ENCODE results near the gene ABCC3.
"Not testable (repeated sequence)": the region's sequence is repeated elsewhere in the genome, so short reads cannot be mapped to it uniquely, and the experiment has no call there.

ABCC3 gene

DNA sequence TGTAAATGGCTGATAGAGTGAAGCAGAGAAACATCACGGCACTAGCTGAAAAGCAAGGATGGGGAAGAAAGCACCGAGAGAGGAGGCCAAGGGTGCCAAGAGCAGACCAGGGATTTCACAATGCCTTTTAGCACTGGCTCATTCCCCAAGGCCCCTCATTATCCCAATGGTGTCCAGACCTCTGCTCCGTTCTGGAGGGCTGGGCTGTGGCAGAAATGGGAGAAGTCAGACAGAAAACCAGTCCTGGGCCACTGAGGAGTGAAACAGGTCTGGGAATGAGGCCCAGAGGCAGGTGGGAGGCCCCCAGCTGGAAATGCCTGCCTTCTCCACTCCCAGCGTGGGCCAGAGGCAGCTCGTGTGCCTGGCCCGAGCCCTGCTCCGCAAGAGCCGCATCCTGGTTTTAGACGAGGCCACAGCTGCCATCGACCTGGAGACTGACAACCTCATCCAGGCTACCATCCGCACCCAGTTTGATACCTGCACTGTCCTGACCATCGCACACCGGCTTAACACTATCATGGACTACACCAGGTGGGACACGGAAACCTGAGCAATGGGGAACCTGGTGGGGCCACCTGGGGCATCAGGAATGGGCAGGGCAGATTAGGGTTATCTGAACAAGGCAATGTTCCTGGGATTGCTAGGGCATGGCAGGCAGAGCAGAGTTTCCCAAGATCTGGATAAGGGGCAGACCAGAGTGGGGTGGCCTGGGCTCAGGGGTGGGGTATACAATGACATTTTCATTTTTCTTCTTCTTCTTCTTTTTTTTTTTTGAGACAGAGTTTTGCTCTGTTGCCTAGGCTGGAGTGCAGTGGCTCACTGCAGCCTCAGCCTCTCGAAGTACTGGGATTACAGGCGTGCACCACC, 52.8 kb downstream of the ABCC3 start:
- no peak for DNase-seq

DNA sequence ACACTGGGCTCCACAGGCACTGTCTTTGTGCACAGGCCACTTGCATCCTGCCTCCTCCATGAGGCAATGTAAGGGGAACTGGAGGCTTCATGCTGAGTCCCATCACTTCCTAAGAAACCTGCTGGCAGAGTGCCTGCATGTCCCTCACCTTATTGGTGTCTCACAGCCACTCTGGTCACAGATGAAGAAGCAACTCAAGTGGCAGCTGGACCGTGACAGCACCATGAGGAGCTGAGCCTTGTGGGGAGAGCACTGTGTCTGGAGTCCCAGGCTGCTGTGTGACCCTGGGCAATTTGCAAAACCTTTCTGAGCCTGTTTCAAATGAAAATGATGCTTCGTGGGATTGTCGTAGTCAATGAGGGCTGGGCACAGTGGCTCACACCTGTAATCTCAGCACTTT, 53.6 kb downstream of the ABCC3 start:
- DNase-seq, result no peak

DNA sequence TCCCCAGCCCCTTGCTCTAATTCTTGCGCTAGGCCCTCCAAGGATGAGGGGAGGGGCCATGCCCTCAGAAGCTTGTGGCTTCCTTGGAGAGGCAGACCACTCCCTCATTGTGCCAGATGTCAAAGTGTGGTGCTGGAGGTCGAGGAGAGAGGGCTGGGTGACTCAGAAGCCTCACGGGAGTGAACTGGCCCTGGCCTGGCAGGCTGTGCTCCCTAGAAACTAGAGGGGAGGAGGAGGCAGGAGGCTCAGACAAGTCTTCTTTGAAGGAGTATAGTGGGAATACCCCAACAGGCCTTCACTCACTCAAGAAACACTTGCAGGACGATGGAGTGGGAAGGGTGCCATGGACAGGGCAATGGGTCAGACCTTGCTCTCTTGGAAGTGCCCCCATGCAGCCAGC, 54.6 kb downstream of the ABCC3 start:
- DNase-seq, result no peak

DNA sequence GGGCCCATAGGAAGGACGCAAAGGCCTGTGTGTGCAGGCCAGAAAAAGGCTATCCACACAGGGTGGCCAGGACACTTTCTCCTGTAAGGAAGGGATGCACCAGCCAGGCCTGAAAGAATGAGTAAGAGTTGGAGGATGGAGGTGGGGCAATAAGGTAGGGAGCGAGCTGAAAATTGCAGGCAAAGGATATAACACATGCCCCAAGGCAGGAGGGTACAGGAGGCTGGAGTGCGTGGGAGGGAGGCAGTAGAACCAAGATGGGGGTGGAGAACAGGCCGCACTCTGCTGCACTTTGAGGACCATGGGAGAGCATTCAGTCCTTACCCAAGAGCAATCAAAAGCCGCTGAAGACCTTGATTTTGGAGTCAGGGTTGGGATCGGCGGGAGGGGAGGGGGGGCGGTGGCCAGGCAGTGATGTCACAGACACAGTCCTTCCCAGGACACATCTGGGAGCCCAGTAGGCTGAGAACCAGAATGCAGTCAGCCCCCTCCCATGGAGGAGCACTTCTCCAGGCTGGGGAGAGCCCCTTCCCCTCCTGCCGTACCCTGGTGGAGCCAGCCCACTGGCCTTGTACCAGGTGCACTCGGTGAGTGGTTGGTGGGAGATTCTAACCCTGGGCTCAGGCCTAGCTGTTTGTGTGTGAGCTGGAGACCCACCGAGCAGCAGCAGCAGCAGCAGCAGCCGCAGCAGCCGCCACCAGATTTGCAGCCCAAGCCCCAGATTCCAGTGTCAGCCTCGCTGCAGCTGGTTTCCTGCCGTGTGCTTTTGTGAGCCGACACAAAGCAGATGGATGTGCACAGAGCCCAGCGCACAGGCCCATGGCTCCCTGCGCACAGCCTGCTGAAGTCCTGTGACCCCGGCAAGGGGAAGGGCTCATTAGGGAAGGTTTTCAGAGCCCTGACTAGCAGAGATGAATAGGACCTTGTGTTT, 55.5 kb downstream of the ABCC3 start:
- no peak for DNase-seq

DNA sequence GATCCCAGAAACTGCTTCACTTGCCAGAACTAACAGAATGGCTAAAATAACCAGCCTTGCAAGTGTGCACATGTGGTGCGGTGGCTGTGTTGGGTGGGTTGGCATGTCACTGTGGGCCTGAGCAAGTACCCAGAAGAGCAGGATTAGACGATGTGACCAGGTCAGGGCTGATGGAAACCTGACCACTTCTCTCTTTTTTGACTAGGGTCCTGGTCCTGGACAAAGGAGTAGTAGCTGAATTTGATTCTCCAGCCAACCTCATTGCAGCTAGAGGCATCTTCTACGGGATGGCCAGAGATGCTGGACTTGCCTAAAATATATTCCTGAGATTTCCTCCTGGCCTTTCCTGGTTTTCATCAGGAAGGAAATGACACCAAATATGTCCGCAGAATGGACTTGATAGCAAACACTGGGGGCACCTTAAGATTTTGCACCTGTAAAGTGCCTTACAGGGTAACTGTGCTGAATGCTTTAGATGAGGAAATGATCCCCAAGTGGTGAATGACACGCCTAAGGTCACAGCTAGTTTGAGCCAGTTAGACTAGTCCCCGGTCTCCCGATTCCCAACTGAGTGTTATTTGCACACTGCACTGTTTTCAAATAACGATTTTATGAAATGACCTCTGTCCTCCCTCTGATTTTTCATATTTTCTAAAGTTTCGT, 56.3 kb downstream of the ABCC3 start:
- DNase-seq, result no peak

DNA sequence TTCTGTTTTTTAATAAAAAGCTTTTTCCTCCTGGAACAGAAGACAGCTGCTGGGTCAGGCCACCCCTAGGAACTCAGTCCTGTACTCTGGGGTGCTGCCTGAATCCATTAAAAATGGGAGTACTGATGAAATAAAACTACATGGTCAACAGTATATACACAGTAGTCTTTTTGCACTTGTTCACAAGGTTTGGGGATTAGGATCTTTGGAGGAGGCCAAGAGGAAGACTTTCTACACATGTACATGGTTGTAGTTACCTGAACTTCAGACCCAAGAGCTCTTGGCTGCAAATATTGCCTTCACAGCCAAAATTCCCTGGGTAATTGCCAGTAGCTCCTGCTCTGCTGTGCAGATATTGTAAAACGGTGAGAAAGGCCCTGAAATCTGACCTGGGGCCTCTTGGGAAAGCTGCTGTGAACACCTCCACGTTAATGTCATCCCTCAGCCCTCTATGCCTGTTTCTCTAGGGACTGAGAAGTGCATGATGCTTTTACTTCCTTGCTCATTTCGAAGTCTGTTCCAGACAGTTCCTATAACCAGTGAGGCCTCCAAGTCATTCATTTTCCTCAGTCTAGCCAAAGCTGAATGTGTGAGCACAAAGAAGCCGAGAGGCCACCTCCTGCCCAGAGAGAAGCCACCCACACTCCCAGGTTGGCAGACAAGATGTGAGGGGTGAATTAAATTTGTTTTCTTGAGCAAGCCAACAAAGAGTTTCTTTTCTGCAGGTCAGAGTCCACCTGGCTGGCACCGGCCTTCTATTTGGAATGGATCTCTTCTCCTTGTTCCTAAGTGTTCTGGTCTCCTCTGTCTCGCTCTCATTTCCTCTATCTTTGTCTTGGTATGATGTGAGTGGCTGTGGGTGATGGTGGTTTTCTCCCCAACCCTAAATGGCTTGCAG, 57.1 kb downstream of the ABCC3 start:
- DNase-seq, result no peak

DNA sequence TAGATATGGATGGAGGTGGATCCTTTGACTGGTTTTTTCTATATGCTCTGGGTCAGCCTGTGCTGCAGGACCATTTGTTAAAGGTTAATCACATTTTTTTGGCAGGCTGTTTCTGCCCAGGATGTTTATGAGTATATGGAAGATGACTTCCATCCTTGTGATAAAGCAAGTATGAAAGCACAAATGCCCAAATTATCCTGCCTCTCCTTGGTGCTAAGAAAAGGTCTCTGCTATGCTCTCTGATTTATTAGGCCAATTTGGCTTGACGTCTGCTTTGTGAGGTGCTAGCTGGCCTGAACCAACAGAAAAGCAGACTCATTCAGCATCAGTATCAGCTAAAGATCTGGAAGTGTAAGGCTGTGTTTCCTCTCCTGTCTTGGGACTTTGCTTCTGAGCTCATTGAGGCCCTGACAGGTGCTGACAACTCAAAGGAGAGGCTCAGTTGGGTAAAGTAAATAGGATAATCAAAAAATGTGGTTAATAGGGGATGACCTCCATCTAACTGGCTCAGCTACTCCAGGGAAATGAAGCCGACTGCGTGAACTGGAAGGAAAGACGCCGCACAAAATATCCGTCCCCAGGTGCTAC, 57.9 kb downstream of the ABCC3 start:
- DNase-seq, result no peak

DNA sequence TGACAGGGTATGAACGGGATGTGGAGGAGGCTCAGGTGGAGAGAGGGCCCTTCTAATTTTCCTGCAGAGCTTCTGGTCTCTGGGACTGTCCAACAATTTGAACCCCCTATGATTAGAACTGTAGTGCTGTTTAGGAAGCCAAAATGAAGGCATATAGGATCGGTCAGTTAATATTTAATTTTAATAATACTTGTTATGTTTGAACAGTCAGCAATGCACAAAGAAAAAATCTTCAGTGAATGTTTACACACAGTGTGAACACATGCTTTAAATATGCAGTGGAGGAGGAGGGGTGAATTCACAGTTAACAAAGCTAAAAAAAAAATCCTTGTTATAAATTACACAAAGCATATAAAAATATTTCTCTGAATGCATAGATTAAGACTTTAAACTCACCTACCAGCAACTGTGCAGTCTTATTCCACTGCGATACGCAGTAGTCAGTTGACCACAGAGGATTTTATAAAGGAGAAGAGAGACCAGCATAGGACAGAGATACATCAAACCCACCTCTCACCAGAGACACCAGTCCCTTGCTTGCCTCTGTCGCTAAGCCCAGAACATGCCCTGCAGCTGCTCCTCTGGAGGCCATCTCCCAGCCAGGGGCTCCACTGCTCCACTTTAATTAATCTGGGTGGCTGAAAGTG, 58.5 kb downstream of the ABCC3 start:
- no peak for DNase-seq

DNA sequence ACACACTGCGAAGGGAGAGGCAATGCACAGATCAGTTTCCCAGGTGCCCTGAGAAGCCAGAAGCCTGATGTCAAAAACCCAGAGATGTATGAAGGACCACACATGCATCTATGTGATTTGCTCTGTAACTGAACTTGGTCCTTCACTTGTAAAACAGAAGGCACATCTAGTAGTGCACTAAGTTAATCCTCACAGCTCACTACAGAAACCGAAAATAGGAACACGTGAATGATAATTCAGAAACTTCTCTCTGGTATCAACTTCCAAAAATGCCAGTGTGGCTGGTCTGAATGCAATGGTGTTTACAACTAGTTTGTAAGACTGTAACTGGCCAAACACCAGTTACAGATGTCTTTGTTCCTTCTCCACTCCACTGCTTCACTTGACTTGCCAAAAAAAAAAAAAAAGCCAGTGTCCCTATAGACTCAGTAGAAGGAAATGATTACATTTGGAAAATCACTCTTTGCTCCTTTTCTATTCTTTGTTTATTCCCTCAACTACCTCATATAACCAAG, 61.7 kb downstream of the ABCC3 start:
- DNase-seq, result no peak

DNA sequence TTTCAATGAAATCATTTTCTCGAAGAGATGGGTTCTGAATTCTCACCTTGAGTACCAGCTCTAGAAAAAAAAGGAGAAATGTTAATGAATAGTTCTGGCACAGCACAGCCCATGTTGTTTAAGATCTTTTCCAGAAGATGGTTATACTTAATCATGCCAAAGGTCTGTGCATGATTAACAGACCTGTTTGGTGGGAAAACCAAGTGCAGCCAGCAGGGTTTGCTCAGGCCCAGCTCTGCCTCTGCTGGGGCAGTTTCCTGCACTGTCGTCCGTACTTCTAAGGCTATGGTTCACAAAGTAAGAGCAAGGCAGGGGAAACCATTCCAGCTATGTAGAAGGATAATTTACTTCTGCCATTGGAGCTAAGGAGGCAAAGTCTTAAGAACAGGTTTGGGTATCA, 62.4 kb downstream of the ABCC3 start:
- no peak for DNase-seq

DNA sequence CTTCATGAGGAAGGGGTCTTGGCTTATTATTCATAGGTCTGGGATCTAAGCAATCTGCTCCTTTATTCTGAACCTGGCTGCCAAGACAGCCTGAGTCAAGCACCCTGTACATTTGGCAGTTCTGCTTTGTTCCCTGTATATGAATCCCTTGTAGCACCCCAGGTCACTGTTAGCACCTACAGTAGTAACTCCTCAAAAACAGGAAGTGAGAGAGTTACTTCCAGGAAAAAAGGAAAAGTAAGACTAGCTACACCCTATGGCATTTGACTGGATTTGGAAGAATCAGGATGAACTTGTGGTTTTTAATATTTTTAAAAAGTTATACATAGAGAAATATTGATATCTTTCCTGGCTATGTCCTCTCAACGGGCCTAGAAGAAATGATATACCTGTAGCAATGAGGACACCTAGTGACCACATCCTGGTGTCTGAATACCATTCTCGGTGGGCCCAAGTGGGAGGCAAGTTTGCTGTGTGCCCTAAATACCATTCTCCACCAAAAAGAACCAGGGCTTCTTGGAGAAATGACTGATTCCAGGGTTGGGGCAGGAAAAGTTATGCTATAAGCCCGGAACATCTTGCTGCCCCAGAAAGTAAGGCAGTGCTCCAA, 63.1 kb downstream of the ABCC3 start:
- DNase-seq, result no peak

DNA sequence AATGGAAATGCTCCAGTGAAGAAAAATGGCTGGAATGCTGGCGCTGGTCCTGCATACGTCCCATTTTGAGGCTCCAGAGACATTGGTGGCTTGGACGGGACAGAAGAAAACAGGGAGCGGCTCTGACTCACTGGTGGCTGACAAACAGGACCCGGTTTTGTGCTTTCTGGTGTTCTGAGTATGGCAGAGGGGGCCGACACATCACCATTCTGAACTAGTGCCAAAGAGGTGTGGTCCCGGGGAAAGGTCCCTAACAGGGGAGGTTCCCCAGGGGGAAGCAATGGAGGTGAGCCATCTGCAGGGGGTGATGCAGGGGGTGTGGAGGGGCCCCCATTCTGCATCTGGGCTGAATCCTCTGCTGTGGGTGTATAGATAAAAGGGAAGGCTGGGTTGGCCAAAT, 64.7 kb downstream of the ABCC3 start:
- DNase-seq, result no peak

DNA sequence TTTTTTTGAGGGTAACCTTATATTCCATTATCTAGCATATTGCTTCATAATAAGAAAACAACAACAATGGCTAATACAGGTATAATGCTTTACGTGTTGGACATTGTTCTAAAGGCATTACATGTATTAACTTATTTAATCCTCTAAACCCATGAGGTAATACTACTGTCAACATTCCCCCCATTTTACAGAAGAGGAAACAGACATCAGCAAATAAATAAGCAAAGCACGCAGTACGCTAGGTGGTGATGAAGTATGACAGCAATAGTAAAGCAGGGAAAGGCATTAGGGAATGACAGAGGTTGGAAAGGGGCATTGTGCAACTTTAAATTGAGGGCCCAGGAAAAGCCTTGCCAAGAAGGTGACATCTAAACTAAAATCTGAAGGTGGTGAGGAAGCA, 68.5 kb downstream of the ABCC3 start:
- no peak for DNase-seq

DNA sequence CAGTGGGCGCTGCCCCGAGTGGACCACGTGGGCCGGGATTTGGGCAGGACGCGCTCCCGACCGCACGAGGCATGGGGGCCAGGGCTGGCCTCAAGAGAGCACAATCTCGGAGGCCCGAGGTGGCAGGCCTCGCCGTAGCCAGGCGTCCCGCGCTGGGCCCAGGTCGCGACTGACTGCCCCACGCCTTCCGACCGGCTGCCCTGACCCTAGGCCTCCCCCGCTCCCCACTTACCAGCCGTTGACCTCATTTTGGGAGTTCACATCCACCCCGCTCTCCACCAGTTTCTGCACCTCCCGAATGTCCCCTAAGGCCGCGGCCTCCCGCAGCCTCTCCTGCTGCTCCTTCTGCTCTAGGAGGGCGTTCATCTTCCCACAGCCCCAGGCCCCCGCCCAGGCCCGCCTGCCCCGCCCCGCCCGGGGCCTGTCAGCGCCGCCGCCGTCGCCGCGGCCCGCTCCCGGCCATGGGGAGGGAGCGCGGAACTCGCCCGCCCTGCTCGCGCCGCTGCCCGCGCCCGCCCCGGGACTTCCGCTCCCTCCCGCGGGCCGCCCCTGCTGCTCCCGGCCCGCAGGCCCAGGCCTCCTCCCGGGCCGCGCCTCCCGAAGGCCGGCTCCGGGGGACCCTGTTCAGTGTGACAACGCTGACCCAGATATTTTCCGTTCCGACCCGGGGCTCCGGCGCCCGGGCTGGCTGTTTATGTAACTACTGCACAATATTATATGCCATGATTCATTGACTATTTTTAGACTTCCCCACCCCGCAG, 72.8 kb downstream of the ABCC3 start, which contains the start of gene ANKRD40:
Gene ANKRD40, minus strand, starts transcription at position 626 of the 761 bp plus-strand sequence. Its CDS starts 260 bp downstream, at position 366.
- peak; percentile 96 for DNase-seq

DNA sequence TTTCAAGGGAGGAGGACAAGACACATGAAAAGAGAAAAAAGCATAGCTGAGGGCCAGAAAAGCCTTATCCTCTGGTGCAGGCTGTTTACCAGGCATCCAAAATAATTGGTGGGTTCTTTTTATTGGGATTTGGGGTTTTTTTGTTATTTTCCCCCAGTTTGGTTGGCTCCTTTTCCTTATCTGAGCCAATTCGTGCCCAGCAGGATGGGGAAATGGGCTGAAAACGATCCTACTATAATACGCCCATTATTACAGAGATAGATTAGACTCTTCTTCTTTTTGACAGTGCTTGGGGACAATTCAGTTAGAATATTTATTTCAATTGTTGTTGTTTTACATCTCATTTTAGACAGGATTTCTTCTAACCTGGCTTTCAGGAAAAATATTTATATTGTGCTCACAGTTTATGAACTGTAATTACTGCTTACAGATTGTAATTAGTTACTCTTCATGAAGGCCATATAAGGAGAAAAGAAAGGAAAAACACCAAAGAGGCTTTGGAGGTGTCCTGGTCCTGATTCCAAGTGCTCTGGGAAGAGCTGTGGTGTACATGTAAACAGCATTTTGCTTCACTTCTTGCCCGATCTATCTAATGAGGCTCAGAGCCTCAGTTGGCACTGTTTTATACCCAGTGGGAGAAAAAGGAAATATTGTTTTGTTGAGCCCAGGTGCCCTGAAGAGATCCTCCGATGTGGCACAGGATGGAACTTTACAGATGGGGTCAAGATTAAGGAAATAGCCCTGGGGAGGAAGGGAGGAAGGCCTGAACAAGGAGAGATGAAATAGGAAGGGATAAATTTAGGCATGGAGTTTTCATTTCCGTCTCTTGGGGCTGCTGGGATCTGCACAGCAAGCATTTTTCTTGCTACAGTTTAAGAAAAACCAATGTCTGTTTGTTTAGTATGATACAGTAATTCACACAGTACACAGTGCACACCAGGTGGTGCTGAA, 73.6 kb downstream of the ABCC3 start:
- peak; percentile 24 for DNase-seq

DNA sequence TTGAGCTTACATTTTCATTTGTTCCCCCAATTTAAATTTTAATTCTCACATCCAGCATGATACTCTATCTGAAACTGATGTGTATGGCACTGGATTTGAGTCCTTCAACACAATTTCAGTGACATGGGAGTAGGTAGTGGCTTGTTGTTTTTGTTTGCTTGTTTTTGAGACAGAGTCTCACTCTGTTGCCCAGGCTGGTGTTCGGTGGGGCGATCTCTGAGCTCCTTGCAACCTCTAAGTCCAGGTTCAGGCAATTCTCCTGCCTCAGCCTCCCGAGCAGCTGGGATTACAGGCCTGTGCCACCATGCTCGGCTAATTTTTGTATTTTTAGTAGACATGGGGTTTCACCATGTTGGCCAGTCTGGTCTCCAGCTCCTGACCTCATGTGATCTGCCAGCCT, 74.4 kb downstream of the ABCC3 start:
- DNase-seq, result not testable (repeated sequence)

DNA sequence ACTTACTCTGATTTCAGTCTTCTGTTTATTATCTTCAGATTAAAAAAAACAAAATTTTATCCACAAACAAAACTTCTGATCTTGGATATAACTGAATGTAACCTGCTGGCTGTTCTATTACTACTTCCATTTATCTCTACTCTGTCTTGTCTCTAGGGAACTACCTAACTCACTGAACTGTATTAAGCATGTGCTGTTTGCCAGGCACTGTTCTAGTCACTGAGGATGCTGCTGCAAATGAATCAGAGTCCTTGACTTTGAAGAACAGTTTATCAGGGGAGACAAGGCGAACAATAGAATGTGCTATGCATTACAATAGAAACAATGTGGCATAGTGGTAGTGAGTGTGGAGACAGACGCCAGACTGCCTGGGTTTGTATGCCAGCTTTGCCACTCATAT, 75.3 kb downstream of the ABCC3 start:
- no peak for DNase-seq

DNA sequence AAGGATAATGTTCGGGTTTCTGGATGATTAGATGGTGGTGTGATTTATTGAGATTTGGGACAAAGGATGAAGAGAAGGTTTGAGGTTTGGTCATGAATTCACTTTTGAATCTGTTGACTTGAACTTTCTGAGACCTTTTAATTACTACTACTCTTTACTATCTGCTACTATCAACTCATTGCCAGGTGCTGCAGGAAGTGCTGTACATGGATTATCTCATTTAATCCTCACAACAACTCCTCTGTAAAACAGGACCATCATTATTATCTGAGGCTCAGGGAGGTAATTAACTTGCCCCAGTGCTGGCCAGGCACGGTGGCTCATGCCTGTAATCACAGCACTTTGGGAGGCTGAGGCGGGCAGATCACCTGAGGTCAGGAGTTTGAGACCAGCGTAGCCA, 76.0 kb downstream of the ABCC3 start:
- no peak for DNase-seq

DNA sequence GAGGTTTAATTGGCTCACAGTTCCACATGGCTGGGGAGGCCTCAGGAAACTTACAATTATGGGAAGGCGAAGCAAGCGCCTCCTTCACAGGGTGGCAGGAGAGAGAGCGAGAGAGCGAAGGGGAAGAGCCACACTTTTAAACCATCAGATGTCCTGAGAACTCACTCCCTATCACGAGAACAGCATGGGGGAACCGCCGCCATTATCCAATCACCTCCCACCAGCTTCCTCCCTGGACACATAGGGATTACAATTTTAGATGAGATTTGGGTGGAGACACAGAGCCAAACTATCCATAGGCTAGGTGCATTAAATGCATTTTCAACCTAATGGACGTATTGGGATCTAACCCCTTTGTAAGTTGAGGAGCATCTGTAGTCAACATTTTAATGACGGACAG, 78.0 kb downstream of the ABCC3 start:
- DNase-seq, result no peak

All from NCI-H774 (cell line).